COLO829 (cell line): ENCODE results near the gene ABL2.
"Not testable (repeated sequence)": the region's sequence is repeated elsewhere in the genome, so short reads cannot be mapped to it uniquely, and the experiment has no call there.

ENCODE experiments used
- DNase-seq: peaks from one replicate; pipeline ENCODE4 v3.0.0; 2012; ENCODE audit warnings: low spot score

The ABL2 gene

DNA sequence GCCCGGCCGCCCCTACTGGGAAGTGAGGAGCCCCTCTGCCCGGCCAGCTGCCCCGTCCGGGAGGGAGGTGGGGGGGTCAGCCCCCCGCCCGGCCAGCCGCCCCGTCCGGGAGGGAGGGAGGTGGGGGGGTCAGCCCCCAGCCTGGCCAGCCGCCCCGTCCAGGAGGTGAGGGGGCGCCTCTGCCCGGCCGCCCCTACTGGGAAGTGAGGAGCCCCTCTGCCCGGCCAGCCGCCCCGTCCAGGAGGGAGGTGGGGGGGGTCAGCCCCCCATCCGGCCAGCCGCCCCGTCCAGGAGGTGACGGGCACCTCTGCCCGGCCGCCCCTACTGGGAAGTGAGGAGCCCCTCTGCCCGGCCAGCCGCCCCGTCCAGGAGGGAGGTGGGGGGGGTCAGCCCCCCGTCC is 93.8 kb downstream of the ABL2 start:
- DNase-seq, result not testable (repeated sequence)

DNA sequence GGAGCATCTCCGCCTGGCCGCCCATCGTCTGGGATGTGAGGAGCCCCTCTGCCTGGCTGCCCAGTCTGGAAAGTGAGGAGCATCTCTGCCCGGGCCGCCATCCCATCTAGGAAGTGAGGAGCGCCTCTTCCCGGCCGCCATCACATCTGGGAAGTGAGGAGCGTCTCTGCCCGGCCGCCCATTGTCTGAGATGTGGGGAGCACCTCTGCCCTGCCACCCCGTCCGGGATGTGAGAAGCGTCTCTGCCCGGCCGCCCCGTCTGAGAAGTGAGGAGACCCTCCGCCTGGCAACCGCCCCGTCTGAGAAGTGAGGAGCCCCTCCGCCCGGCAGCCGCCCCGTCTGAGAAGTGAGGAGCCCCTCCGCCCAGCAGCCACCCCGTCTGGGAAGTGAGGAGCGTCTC is 94.3 kb downstream of the ABL2 start:
- DNase-seq, result not testable (repeated sequence)

DNA sequence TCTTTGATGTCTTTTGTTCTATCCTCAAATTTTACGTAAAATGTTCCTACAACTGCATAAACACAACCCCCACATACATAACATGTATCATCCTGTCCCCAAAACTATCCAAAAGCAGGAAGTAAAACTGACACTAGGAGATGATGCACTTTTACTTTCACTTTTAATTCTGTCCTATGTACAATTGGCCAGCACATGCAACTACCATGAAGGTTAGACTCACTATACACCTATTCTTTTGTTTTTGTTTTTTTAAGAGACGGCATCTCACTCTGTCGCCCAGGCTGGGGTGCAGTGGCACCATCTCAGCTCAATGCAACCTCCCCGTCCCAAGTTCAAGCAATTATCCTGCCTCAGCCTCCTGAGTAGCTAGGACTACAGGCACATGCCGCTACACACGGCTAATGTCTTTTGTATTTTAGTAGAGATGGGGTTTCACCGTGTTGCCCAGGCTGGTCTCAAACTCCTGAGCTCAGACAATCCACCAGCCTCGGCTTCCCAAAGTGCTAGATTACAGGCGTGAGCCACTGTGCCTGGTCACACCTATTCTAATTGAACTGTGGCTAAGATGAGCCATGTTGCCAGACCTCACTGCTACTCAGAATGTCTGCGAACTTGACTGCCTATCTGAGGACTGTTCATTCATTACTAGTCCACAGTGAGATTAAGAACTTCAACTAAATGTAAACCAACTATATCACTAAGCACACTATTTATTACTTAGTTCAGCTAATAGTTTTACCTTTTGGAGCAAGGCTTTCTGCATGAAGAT is 99.6 kb downstream of the ABL2 start:
- DNase-seq, result no peak

DNA sequence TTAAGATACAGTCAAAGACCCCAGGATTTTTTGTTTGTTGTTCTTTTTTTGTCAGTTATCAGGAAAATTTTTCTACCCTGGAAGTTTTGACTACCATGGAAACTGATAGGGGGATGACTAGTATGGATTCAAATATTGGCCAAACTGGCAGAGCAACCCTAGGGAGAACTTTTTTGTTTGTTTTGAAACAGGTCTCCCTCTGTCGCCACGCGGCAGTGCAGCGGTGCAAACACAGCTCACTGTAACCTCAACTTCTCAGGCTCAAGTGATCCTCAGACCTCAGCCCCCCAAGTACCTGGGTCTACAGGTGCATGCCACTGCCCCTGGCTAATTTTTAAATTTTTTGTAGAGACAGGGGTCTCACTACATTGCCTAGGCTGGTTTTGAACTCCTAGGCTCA is 101.0 kb downstream of the ABL2 start:
- no peak for DNase-seq

DNA sequence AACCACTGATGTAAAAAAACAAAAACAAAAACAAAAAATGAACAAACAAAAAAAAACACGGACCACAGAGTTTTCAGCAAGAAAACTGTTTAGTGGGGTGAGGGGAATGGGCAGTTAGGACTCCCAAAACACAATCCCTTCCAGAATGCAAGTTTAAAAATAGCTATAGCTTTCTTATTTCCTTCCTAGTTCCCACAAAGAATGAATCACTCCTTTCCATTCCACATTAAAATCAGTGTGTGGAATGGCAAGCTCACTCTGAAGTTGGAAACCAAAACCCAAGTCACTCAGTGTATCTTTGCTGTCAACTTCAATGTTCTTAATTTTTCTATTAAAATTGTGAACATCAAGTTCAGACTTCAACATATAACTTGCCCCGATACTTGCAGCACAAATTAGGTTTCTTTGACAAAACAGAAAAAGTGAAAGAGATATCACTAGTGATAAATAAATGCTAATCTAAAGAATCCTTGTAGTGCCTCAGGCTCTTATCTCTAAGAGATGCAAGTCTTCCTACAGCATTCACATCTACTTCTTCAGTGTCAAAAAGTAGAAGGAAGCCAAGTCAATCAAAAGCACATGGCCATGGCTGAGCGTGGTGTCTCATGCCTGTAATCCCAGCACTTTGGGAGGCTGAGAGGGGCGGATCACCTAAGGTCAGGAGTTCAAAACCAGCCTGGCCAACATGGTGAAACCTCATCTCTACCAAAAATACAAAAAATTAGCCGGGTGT is 102.1 kb downstream of the ABL2 start:
- DNase-seq, result no peak

DNA sequence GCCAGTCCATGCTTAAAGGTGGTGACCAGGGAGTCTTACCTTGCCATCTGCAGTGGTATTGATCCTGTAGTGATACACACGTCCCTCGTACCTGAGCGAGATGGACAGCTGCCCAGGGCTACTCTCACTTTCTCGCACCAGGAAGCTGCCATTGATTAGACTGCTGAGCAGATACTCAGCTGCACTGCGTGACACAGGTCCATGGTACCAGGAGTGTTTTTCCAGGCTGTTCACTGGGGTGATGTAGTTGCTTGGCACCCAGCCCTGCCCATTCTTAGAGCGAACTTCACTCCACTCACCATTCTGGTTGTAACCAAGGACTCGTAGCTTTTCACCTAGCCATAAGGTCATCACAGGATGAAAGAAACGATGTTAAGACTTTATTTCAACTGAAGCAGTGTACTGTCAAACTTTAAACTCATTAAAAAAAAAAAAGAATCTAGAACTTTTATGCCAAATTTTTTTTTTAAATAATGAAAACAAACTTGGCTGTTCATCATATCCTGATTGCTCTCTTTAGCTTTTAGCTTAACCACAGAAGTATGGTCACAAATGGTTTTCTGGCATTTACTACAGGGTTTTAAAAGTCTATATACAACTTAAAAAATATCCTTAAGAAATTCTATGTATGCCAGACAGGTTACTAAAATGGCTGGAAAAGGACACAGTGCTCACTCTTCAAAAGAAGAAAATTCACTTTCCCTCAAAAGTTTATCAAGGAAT is 103.0 kb downstream of the ABL2 start:
- no peak for DNase-seq

DNA sequence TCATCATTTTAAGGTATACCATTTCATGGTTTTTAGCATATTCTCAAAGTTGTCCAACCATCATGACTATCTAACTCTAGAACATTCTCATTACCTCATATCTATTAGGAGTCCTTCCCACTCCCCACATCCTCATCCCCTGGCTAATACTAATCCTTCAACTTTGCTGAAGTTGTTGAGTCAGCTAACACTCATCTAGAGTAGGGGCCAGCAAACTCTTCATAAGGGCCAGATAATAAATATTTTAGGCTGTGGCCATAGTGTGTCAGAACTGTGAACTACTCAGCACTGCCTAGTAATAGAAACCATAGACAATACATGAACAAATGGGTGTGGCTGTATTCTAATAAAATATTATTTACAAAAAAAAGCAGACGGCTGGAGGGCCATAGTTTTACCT is 104.6 kb downstream of the ABL2 start:
- no peak for DNase-seq

DNA sequence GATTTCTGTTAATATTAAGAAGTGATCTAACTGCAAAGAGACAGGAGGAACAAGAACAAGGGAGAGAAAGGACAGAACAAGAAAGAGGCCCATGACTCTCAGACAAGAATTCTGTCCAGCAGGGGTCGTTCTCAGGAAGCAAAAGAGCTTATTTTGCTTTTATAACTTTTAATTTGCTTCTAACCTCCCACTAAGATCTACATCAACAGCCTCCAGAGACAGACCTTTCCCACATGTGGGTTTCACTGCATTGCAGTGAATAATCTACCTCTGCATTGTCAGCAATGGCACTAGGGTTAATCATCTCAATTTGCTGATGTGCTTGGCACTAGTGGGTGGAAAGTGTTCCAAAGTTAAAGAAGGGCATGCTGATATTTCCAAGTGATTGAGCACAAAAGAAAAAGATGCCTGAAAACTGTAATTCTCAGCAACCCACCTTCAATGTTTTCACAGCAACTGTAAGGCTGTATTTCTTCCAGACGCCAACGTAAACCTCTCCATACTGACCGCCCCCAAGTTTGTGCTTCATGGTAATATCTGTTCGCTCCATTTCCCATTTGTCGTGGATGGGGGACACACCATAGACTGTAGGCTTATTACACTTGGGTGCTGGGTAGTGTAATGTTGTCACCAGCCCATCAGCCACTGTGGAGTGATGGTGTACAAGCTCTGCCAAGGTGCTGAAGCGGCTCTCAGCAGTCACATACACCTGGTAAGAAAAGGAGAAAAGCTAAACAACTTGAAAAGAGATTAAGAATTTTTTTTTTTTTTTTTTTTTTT is 108.1 kb downstream of the ABL2 start:
- DNase-seq, result peak; percentile 42

DNA sequence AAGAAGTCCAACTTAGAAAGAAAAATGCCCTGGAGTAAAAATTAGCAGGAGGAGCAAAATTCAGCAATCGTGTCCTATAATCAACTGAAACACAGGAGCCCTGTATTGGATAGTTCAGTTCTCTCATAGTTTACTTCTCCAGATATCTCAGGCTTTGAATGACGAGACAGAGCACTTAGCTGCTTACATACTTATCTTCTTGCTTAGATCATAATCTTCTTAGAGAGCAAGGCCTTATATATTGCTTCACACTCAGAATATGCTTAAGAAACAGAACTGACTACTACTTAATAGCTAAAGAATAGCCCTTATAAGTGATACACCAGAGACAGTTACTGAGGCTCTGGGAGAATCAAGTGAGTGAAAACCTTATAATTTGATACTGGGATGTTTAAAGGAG is 108.7 kb downstream of the ABL2 start:
- no peak for DNase-seq

DNA sequence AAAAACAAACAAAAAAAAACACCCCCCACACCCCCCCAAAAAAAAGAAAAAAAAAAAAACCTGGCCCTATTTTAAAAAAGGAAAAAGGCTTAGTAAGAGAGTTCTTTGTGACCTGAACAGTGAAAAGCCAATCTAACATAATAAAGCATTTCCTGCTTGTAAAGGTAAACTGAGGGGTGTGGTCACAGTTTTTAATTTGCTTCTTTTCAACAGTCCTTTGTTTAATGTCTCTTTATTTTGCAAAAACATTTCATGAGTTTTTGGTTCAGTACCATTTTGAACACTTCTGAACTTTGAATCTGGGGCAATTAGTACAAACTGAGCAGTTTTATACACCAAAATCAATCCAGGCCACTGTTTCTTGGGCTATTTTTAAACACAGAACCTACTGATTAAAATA is 110.0 kb downstream of the ABL2 start:
- no peak for DNase-seq

DNA sequence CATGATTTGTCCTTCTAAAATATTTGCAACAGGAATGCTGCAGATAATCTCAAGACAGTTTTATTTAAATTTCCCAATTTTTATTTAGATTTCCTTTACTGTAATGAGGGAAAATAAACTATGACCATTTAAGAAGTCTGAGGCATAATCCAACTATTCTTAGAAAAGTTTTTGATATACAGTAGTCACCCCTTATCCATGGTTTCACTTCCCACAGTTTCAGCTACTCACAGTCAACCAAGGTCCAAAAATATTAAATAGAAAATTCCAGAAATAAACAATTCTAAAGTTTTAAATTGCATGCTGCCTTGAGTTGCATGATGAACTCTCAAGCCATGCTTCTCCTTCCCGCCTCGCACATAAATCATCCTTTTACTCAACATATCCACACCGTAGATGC is 114.3 kb downstream of the ABL2 start:
- DNase-seq, result no peak

DNA sequence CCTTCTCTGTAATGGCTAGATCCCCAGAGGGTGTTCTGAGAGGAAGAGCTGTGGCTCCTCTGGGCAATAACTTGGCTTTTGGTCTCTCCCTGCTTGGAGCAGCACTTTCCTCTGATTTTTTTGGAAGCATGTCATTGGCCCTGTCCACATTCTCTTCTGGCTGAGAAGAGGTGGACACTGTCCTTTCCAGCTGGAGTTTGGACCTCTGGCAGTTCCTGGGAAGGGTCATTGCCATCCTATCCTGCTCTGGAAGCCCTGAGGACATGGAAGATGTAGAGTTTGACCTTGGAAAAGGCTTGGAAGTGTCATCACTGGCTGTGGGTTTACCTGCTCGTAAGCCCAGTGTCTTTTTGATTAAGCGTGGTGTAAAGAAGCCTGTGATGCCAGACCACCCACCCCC is 120.8 kb downstream of the ABL2 start:
- DNase-seq, result no peak

DNA sequence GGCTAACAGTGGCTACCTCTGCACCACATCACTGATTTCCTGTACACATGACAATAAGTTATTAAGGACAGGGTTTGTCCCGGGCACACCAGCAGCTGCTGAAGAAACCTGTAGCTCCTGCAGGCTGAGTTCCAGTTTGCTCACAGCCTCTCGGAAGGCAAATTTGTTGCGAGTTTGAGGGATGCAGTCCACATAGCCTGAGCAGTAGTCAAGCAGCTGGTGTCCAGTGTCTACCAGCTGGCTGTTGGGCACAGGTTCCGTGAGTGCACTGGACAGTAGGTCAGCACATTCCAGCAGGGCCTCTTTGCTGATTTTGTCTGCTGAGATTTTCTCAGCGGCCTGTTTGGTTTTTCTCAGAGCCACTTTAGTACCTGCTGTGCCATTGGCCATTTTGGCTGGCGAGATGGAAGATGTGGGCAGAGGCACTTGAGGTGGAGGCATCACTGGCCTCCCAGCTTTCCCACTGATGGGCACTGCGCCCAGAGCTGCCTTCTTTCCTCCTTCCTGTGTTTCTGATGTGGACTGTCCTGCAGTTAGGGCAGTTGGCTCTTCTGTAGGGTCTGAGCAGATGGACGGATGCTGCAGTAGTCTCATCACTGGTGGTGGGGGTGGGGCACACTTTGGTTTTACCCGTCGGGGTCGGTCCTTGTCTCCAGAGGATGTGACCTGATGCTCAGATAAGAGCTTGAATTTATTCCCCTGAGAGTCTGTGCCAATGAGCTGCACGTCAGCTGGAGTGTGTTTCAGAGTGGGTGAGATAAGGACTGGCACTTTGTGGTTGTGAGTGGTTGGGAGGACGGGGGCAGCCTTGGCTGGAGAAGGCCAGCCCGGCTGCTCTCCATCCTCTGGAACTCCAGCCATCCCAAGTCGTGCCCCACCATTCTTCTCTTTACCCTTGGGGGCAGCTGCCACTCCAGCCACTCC is 121.5 kb downstream of the ABL2 start:
- DNase-seq, result no peak

DNA sequence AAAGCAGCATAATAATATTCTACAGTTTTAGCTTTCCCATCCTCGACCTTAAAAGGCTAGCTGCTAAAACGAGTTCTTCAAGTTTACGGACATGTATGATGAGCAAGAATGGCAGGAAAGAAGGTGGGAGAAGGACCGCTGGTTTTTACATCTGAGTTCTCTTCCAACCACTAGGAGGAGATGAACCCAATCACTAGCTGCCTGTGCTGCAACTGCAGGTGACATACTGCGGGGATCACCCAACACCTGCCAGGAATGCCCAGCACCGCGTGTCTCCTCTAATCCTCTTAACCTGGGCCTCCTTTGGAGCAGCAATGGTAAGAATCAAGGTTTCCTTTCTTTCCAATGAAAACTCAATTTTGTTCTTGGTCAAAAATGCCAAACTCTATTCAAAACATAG is 124.1 kb downstream of the ABL2 start:
- DNase-seq, result no peak

DNA sequence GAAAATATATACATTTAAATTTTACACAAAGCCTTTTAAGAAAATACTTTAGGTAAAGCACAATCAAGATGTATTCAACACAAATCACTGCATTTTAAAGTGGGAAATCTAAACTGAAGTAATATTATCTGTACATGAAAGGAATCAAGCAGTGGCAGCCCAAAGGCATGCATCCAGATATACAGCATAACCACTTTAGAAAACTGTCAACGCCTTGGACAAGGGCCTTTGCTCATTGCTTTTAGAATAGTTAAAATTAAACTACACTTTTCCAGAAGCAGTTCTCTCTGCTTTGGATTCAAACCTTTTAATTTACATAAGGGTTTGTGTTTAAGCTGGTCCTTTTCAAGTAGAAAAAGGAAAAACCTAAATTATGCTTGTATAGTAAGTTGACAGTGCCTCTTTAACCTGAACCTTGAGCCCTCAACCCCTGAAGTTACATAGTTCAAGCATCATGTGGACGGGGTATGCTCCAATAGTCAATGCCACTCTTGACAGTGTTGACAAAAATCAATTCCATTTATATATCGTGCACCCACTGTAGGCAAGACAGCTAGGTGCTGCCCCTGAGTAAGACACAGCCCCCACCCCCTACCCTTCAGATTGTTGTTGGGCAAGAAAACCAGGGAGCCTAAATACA is 124.7 kb downstream of the ABL2 start:
- DNase-seq, result no peak

DNA sequence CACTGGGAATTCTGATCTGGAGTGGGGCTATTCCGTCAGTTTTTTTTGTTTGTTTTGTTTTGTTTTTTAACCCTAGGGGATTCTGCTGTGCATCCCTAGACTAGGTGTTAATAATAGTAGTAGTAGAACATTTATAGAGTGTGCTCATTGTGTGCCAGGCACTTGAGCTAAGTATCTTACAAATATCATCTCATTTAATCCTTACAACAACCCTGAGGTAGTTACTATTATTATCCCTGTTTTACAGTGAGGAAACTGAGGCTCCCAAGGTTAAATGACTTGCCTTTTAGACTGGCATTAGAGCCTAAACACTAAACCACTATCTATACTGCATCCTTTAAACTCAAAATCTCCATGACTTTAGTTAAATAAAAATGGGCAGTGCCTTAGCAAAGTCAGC is 125.5 kb downstream of the ABL2 start:
- no peak for DNase-seq

DNA sequence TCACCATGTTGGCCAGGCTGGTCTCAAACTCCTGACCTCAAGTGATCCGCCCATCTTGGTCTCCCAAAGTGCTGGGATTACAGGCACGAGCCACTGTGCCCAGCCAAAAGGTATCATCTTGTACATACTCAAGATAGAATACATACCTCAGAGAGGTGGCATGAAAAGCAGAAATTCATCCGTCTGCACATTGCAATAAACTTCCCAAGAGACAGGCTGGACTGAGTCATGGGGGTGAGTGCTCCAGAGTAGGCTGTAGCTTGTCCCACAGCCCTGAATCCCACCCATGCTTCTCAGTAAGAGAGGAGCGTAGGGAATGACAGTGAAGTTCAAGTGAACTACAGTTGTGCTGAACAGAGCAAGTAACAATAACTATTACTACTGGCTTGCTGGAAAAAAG is 127.9 kb downstream of the ABL2 start:
- no peak for DNase-seq

DNA sequence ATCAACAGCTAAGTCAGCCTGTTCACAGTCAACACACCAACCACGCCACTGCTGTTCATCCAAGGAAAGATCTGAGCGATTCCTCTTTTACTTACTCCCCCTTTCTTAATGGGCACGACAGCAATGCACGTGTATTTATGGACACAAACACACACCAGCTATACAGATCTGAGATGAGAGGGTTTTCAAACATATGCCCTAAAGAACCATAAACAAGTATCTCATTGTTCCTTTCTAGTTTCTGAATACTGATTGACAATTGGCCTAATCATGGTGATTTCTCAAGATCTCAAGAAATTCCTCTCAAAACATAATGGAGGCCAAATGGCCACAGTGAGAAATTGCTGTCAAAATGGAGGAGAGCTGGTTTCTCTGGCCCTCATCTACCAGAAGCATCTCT is 129.6 kb downstream of the ABL2 start:
- DNase-seq, result peak; percentile 85

DNA sequence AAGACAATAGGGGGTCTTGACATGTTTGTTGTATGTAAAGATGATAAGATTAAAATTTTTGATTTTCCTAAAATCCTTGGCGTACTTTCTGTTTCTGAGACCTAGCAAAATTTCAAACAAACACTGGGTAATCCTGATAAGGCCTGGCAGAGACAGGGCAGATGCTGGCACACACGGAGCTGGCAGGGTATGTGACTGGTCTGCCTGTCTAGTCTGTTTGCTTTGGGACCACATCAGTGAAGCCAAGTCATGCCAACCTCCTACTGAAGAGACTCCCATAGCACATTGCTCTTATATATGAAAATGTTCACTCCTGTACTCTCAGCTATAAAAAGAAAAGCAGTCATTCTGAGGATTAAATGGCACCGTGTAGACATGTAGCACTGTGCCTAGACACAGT is 133.6 kb downstream of the ABL2 start:
- DNase-seq, result no peak

DNA sequence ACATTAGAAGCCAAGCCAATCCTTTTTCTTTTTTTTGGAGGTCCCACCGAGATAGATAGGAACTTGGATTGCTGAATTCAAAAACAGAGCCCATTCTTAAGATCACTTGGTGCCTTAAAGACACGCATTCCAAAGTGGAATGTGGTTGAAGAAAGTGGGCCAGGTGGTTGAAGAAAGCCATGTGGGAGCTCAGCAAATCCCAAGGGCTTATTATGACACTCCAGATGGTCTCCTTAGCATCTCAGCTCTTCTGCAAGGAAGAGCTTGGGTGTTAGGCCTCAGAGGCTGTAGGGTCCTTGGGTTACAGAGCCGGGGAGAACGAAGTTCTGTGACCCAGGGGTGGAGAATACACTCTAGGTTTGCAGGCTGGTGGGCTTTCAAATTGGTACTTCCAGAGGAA is 134.1 kb downstream of the ABL2 start:
- DNase-seq, result no peak

DNA sequence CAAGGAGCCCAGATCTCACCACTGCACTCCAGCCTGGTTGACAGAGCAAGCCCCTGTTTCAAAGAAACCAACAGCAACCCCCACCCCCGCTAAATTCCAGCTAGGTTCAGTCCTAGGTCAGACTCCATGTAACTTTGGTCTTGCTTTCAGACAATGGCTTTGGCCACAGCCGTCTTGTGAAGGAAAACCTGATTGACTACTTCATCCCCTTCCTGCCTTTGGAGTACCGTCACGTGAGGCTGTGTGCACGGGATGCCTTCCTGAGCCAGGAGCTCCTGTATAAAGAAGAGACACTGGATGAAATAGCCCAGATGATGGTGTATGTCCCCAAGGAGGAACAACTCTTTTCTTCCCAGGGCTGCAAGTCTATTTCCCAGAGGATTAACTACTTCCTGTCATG is 134.7 kb downstream of the ABL2 start:
- DNase-seq, result no peak
